Stimulated activated CD8-positive, alpha-beta memory T cell treated with anti-CD3 and anti-CD28 coated beads, Interleukin-12 subunit alpha, Interleukin-12 subunit beta, amount 100 ng/mL, for 4 hours (primary cell): Measurements from ENCODE around the gene SCG5.

ENCODE experiments used
- DNase-seq: peaks from one replicate; pipeline ENCODE4 v3.0.0-alpha.2; 2020; ENCODE audit warnings: low read depth

Gene SCG5

DNA sequence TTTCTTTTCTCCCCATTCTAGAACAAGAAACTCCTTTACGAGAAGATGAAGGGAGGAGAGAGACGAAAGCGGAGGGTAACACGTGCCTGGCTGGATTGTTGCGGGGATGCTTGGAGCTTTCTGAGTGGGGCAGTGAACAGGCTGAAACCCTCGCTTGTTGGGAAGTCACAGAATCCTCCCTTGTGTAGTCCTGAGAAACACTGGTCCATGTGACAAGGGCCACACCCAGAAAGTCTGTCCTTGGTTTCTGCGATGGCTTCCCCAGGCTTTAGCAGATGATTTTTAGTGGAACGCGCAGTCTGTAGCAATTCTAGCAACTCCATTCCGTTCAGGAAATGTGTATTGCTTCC, 50.2 kb downstream of the SCG5 start:
- no peak for DNase-seq

DNA sequence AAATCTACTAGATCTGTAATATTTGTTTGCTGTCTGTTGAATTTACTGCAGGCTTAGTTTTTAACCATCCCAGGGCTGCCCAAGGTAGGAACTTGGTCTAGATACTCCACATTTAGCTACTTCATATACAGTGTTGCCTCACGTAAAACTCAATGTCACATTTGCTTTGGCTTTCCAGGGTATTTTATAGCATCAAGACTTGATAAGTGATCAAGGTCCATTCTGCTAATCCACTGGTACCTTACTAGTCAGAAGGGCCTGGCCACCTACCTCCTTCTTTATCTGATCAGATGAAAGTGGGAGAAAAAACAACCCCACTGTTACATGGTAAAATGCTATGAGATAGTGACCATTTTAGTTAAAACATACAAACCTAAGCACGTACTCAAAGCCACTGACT, 50.8 kb downstream of the SCG5 start:
- no peak for DNase-seq

DNA sequence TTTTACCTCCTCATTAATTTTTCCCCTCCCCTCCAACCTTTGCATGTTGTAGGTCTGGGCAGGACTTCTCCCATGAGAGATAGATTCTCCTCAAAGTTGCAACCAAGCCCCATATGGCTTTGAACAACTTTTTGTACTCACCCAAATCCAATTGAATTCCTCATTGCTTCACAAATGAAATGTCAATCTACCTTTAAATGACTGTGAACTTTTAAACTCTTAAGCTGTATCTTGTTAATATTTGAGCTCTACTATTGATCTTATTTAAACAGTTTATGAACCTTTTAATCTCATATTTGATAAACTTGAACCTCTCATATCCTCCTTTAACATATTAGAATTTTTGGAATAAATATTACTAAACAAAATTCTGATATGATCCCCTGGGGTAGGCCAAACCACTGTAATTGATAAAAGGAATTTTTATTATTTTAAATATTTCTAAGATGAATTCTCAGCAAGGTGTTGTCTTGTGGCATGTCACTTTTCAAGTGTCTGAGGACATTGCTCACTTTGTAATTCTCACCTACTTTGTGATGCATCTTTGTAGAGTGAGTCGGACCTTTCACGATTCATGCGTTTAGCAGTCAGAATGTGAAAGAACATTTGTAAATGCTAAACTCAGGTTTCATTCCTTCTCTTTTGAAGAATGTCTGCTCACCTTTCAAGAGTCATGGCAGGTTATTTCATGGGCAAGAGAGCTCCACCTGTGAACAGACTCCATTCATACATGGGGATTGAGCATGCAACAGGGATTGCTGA, 52.9 kb downstream of the SCG5 start:
- no peak for DNase-seq

DNA sequence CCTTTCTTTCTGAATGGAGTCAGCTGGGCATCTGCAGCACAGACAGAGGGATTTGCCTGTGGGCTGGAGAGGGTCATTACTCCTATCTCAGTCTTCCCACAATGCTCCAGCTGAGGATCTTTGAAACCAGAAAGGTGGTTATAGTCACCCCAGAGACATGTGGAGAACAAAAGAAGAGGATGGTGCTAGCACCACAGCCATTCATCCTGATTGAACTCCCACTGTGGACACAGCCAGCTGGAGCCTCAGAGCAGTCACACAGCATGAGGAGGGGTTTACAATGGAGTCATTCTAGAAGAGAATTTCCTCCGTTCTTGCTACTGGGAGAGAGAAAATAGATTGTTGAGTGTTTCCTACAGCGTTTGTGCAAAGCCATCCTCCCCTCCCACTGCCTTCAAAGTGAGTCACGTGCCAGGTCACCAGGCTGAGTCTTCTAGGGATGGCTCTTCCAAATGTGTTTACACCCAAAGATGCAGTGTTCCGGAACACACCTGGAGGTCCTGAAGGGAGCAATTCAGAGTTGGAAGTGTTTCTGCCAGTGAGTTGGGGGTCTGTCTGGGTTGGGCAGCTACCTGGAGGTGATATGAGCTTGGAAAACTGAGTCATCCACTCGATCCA, 57.4 kb downstream of the SCG5 start:
- DNase-seq: no peak

DNA sequence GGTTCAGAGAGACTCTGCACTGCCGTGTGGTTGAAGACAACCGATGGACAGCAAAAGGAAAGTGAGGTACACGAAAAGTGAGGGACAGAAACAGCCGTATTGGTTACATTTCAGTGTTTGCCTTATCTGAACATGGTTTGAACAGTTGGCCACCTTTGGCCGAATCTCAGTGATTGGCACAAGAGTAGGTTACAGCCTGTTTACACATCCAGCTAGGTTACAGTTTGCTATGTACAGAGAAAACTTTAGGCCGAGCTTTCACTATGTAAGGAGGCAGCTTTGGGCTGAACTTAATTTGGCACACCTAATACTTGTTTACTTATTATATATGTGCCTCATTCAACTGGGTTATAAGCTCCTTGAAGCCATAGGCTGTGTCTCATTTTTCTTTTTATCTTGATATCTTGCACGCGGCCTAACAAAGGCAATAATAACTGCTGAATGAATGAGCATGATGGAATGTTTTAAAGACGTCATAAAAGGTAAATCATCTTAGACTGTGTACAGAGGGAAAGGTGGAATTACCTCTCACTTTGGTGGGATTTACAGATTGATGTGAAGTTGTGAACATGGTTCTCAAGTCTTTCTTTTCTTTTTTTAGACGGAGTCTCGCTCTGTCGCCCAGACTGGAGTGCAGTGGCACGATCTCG, 59.1 kb downstream of the SCG5 start:
- no peak for DNase-seq

DNA sequence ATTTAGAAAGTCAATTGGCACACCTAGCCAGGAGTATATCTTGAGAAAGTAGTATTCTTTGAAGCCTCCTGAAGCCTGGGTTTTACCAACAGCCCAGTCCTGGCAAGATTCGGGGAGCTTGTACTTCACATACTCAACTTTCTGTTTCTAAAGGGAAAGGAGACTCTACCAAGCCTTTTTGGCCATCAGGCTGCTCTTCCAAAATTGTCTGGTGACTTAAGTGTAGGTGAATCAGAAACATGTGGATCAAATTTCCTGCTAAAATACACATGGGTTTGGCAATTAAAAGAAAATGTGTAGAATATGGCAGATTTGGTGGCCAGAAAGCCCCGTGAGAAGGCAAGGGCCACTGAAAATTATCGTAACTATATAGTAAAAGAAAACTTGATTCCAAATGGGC, 60.4 kb downstream of the SCG5 start:
- no peak for DNase-seq

DNA sequence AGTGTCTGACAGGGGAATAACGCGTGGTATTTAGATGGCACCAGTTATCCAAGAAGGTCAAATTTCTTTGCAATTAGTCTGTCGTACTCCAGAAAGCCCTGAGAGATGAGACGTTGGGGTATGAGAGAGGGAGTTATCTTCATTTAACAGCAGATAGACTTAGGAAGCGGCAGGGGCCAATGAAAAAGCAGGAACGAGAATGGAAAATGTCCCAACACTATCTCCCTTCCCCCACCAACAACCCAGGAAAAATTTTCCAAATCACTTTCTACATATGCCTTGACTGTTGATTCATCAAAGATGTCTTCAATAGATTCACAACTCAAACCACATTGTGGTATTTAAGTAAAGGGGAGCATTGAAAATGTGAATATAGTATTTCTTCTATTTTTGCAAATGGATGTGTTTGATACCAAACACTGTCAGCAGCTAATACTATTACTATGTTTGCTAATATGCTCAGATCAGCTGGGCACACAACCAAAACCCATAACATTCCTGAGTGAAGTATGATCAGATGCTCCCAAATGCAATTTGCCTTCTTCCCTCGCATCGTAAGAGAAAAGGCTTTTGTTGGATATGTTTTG, 63.0 kb downstream of the SCG5 start:
- no peak for DNase-seq

DNA sequence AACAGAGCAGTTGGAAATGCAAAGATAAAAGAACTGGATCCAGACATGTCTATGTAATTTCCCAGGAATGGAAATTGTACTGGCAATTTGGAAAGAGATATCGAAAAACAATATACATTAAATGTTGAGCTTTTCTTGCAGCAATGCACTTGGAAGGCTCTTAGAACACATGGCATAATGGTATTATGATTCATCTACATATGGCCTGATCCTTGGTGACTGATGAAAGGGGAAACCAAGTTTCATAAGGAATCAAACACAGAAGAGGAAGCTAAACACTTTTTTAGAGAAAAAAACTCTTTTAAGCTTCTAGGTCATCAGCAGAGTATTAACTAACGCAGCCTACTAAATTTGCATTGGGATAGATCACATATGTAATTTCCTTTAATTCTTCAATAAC, 63.9 kb downstream of the SCG5 start:
- no peak for DNase-seq

DNA sequence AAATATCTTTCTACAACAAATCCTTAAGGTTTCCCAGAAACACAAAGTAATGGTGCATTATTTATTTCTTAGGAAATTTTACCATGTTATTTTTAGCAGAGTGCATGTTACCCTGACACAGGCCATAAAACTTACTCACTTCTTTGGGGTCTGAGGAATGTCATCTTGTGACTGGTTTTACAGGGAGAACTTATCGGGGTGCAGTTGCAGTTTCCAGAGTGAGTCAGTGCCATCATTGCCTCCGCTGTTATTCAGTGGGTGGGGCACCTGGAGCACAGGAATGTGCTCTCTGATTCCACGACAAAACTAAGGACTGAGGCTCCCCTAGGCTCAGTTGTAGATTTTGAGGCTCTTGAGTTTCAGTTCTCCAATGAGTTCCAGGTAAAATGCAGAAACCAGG, 65.2 kb downstream of the SCG5 start:
- no peak for DNase-seq

DNA sequence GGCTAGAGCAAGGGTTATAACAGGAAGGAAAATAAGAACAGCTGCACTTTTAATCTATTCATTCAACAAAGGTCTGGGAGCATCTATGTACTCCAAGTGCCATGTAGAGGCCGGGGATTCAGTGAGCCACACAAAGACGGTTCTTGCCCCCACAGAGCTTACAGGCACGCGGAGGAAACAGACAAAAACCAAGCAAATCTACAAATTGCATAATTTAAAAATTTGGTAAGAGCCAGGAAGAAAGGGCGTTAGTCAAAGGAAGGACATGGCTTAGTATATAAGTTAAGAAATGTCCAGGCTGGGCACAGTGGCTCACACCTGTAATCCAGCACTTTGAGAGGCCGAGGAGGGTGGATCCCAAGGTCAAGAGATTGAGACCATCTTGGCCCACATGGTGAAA, 65.9 kb downstream of the SCG5 start:
- no peak for DNase-seq

DNA sequence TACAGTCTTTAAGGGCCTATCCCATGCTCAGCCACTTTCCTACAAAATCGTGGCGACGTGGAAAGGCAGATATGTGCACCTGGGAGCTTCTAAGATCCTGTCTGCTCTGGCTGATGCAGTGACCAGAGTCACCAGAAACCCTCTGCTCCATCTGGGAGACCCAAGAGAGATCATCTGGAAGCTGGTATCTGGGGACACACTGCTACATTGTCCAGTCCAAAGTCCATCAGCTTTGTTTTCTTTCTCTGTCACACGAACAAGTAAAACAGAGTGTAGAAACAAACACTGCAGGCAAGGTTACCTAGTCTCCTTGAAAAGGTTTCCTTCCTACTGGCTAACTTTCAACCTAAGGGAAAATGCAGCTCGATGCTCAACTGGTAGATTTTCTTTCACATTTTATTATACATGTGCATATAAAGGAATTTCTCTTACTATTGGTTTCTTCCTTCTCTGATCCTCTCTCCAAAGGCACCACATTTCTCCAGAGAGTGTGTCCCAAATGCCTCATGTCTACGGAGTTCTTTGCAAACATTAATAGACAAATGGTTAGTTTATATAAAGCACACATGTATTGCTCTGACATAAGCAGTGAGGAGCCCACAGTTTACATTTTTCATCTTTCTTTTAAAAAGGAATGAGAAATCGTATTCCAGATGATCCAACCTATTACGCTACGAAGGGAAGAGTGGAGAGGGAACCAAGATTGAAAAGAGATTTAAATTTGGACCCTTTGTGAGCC, 68.0 kb downstream of the SCG5 start:
- DNase-seq: no peak

DNA sequence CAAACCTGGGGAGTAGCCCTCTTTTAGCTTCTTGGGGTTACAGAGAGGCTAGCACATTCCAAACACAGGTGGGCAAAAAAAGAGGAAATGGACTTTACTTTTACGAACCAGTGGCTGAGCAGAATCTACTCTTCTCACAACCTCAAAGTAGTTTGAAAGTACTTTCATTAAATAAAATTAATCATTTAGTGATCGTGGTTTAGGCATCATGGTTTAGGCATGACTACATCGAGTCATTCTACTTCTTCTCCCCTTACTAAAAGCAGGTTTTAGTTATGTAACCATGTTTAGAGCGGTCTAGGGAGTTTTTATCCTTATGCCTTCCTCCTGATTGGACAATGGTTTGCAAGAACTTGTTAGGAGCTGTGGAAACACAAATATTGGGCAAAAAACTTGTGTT, 73.8 kb downstream of the SCG5 start:
- no peak for DNase-seq

DNA sequence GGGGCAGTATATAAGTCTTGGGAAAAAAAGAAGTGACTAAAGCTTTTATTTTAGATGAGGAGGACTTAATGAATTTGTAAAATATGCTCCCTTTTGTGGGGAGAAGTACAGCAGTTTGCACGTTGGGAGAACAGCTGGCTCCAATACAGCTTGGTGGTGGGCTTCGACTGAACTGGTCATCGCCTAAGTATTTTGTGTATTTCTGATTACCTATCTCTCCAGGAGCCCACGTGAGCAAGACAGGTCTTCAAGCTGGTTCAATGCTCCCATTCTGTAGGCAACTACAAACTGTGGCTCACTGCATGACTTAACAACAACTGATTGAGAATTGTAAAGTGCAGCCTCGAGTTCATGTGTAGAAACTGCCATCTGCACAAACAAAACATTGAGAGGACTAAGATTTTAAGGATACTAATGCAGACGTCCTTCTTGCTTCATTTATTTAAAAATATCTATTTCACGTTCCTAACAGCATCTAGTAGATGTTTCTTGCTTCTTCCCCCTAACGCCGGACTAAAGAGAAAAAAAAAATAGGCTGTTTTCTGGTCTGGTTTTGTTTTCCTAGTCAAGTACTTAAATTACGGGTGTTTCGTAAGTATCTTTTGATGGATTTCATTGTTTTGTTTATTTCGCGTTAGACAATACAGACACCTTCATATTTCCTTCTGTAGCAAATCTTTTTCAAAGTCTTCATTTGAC, 74.9 kb downstream of the SCG5 start:
- DNase-seq: no peak

DNA sequence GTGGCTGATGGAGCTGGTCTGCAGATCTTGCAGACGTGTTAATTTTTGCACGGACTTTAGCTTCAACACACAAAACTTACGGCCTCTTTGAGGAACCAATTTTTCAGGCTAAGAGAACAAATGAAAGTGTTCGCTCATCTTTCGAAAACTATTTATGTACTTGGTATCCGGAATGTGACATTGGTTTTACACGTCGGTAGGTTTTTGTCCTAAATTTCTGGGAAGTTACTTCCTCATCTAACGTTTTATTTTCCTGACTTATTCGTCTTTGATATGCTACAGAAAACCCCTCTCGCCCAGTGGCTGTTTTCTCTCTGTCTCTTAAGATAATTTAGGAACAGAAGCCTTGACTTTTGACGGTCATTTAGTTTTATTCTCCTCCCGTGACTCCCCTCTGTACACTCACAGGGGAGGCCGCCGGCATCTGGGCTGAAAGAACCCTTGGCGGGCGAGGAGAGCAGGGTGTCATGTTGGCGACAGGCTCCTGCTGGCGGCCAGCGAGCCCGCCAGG, 75.5 kb downstream of the SCG5 start:
- no peak for DNase-seq

DNA sequence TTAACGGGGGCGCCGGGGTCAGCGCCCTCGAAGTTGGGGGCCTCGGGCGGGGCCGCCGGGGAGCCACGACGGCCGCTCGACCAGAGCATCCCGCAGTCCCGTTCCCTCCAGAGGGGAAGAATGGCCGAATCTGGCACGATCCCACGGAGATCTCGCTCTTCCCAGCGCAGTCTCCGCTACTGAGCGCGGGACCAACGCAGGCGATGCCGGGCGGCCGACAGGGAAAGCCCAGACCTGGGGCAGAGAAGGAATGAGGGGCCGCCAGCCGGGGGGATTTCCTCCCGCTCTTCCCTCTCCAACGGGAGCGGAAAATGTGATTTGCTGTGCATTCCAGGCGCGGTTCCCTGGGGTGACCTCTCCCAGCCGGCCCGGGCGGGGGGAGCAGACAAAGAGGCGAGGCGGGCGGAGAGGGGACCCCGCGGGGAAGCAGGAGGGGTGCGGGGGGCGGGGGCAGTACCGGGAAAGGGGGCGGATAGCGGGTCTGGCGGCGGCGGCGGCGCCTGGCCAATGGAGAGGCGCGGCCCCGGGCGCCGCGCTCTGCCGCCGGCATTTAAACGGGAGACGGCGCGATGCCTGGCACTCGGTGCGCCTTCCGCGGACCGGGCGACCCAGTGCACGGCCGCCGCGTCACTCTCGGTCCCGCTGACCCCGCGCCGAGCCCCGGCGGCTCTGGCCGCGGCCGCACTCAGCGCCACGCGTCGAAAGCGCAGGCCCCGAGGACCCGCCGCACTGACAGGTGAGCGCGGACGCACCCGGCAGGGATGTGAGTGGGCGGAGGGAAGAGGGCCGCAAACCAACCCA, 76.1 kb downstream of the SCG5 start, which contains the start of gene GREM1:
Gene GREM1 (plus strand): TSS at position 579 of the 801 bp plus-strand sequence. CDS start 12,687 bp downstream, outside the sequence.
- DNase-seq: no peak

DNA sequence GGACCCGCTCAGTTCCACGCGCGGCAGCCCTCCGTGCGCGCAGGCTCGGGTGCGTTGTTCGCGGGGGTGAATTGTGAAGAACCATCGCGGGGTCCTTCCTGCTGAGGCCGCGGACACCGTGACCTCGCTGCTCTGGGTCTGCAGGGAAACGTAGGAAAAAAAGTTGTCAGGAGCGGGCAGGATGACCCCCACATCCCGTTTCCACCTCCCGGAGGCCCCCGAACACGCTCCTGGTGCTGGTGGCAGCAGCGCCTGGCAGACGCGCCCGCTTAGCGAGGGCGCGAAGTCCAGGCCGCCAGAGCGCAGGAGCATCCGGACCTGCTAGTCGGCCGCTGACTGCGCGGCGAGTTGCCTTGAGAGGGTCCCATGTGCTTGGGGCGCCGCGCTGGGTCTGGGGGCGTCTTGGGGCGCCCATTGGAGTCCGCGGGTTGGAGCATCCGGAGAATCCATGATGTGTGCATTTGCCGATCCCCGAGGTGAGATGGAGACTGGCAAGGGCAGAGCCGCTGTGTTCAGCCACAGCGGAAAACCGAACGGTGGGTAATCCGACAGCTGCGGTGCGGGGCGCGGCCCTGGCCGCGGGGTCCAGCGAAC, 76.8 kb downstream of the SCG5 start:
- no peak for DNase-seq

DNA sequence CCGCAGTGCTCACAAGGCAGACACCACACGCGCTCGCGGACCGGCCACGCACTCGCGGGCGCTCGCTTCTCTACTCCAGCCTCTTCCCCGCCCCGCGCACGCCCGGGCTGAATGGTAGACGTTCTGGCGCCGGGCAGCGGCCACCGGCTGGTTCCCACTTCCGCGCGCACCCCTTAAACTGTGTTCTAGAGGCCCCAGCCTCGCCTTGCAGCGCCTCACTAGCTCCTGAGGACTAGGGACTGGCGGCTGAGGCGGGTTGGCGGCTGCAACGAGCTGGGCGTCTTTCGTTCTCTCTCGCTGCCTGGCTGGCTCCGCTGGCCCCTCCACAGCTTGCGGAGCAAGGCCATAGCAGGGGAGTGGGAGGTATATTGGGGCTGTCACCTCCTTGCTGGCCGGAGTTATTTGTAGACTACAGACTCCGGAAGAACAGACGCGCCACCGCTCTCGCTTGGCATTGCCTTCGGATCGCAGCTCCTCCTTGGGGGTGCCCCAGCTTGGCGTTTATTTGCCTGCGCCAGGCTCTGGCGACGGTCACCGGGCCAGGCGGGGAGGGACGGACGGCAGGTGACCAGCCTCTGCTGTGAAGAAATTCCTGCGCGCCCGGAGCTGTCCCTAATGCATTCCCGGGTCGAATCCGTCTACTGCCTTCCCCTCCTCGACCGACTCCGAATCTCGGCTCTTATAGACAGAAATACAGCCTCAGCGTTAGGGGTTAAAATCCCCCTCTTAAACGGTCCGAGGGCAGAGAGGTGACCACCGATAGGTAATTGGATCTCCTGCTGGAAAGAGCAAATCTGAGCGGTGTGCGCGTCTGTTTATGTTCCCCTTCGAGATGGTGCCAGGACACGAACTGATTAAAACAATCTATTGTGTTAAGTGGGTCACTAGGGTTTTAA, 77.6 kb downstream of the SCG5 start:
- no peak for DNase-seq

DNA sequence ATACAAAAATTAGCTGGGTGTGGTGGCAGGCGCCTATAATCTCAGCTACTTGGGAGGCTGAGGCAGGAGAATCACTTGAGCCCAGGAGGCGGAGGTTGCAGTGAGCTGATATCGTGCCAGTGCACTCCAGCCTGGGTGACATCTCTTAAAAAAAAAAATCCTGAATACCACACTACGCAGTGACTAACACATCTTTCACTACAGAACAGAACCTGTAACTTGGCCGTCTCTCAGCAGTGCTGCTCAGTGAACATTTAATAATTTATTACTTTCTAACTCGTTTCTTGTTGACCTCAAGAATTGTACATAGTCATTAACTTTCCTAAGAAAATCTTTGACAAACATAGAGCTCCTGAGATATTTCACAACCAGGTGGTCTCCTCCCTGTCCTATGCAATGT, 80.1 kb downstream of the SCG5 start:
- no peak for DNase-seq

DNA sequence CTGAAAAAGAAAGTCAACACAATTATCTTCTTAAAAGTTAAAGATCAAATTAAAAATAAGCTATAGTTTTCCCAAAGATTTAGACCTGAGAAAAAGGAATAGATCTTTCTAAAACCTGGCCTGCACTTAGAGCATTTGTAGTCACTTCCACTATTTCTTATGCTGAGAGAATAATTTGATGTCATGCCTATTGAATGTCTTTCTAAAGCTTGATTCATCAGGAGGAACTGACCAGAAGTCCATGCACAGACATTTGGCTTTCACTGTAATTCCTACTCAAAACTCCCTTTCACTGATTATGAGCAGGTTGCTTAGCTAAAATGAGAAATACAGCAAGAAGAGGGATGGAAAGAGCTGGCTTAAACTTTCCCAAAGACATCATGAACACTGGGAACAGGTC, 80.6 kb downstream of the SCG5 start:
- no peak for DNase-seq
